Nucleus accumbens (tissue), 56 donors: ENCODE data around the gene SIK3.
"Not testable (repeated sequence)": the region's sequence is repeated elsewhere in the genome, so short reads cannot be mapped to it uniquely, and the experiment has no call there.

Source experiments
- DNase-seq, 56 donors: peaks; one replicate each; lab custom pipeline; 2025; lab: John Stamatoyannopoulos, UW

The SIK3 gene

DNA sequence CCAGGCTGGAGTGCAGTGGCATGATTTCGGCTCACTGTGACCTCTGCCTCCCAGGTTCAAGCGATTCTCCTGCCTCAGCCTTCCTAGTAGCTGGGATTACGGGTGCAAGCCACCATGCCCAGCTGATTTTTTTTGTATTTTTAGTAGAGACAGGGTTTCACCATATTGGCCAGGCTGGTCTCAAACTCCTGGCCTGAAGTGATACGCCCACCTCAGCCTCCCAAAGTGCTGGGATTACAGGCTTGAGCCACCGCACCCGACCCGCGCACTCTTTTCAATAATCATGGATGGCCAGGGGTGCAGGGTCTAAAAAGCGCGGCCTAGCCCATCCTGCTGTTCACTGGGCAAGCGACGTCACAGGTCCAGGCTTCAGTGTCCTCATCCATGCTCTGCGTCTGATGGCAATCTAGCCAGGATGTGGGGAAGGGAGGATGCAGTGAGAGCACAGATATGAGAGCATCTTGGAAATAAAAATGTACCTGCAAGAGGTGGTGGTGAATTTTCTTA lies 263.6 kb downstream of the SIK3 start:
- not testable (repeated sequence) for DNase-seq

DNA sequence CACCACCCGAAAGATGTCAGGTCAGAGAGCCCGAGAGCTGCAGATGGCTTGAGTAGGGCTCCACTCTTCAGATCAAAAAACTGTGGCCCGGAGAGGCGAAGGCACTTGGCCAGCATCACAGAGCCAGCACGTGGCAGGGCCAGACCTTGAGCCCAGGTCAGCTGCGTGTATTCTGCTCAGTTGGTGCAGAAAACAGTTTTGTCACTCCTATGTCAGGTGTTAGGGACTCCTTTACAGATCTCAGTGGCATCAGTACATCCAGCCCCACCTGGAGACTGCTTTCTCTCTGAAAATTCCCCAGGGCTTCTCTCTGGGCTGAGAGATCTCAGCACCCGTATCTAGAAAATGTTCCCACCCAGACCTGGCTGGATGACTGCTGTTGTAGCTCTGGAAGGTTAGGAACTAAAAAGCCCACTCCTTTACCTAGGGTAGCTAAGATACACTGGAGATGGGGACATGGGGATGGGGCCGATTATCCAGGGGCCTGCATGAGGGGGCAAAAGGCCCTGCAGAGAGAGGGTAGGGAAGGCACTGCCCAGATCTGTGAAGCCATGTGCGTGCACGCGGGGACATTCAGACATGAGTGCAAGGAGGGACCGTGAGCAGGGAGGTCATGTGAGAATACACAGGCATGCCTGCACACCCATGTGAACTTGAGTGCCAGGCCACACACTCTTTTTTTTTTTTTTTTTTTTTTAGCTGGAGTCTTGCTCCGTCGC lies 264.3 kb downstream of the SIK3 start:
- DNase-seq, result no peak

DNA sequence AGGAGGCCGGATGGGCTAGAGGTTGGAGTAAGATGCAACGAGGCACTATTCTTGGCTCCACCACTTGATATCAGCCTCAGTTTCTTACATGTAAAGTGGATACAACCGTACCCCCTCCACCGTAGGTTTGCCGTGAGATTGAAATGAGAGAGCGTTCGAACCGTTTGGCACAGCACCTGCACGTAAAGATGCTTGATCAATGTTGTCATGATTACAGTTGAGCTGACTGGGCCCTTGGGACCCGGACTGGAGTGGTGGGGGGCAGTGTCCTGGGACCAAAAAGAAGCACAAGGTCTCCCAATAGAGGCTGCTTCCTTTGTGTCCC lies 264.8 kb downstream of the SIK3 start:
- no peak for DNase-seq

DNA sequence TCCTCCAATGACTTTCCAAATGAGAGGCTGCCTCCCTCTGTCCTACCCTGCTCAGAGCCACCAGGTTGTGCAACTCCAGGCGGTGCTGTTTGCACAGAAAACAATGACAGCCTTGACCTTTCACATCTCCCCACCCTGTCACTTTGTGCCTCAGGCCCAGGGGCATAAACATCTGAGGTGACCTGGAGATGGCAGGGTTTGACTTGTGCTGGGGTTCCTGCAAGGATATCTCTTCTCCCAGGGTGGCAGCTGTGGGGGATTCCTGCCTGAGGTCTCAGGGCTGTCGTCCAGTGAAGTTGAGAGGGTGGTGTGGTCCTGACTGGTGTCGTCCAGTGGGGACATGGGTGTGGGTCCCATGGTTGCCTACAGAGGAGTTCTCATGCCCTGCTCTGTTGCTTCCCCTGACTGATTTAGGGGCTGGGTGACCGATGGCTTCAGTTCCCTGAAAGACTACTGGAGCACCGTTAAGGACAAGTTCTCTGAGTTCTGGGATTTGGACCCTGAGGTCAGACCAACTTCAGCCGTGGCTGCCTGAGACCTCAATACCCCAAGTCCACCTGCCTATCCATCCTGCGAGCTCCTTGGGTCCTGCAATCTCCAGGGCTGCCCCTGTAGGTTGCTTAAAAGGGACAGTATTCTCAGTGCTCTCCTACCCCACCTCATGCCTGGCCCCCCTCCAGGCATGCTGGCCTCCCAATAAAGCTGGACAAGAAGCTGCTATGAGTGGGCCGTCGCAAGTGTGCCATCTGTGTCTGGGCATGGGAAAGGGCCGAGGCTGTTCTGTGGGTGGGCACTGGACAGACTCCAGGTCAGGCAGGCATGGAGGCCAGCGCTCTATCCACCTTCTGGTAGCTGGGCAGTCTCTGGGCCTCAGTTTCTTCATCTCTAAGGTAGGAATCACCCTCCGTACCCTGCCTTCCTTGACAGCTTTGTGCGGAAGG lies 265.6 kb downstream of the SIK3 start:
- no peak for DNase-seq

DNA sequence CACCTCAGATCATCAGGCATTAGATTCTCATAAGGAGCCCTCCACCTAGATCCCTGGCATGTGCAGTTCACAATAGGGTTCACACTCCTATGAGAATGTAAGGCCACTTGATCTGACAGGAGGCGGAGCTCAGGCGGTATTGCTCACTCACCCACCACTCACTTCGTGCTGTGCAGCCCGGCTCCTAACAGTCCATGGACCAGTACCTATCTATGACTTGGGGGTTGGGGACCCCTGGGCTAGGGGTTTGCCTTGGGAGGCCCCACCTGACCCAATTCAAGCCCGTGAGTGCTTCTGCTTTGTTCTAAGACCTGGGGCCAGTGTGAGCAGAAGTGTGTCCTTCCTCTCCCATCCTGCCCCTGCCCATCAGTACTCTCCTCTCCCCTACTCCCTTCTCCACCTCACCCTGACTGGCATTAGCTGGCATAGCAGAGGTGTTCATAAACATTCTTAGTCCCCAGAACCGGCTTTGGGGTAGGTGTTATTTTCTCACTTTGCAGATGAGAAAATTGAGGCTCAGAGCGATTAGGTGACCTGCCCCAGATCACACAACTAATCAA lies 266.4 kb downstream of the SIK3 start:
- no peak for DNase-seq

DNA sequence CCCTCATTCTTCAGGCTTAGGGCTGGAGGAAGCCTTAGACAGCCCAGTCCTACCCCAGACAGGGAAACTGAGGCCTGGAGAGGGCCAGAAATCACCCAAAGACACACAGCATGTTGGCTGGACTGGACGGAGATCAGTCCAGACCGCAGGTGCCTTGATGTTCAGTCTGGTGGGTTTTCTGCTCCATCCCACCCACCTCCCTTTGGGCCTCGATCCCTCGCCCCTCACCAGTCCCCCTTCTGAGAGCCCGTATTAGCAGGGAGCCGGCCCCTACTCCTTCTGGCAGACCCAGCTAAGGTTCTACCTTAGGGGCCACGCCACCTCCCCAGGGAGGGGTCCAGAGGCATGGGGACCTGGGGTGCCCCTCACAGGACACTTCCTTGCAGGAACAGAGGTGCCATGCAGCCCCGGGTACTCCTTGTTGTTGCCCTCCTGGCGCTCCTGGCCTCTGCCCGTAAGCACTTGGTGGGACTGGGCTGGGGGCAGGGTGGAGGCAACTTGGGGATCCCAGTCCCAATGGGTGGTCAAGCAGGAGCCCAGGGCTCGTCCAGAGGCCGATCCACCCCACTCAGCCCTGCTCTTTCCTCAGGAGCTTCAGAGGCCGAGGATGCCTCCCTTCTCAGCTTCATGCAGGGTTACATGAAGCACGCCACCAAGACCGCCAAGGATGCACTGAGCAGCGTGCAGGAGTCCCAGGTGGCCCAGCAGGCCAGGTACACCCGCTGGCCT lies 267.9 kb downstream of the SIK3 start:
- DNase-seq, result no peak

DNA sequence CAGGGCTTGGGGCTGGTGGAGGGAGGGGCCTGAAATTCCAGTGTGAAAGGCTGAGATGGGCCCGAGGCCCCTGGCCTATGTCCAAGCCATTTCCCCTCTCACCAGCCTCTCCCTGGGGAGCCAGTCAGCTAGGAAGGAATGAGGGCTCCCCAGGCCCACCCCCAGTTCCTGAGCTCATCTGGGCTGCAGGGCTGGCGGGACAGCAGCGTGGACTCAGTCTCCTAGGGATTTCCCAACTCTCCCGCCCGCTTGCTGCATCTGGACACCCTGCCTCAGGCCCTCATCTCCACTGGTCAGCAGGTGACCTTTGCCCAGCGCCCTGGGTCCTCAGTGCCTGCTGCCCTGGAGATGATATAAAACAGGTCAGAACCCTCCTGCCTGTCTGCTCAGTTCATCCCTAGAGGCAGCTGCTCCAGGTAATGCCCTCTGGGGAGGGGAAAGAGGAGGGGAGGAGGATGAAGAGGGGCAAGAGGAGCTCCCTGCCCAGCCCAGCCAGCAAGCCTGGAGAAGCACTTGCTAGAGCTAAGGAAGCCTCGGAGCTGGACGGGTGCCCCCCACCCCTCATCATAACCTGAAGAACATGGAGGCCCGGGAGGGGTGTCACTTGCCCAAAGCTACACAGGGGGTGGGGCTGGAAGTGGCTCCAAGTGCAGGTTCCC lies 268.6 kb downstream of the SIK3 start, which contains the start of gene APOC3:
Gene APOC3, plus strand, starts transcription at position 383 of the 659 bp plus-strand sequence. CDS start 676 bp downstream, outside the sequence.
- no peak for DNase-seq

DNA sequence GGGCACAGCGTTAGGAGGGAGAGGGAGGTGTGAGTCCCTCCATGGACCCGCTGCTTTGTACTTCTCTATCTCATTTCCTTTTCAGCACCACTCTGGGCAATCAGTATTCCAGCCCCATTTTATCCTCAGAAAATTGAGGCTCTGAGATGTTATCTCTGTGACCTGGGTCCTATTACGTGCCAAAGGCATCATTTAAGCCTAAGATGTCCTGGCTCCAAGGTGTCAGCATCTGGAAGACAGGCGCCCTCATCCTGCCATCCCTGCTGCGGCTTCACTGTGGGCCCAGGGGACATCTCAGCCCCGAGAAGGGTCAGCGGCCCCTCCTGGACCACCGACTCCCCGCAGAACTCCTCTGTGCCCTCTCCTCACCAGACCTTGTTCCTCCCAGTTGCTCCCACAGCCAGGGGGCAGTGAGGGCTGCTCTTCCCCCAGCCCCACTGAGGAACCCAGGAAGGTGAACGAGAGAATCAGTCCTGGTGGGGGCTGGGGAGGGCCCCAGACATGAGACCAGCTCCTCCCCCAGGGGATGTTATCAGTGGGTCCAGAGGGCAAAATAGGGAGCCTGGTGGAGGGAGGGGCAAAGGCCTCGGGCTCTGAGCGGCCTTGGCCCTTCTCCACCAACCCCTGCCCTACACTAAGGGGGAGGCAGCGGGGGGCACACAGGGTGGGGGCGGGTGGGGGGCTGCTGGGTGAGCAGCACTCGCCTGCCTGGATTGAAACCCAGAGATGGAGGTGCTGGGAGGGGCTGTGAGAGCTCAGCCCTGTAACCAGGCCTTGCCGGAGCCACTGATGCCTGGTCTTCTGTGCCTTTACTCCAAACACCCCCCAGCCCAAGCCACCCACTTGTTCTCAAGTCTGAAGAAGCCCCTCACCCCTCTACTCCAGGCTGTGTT lies 269.4 kb downstream of the SIK3 start:
- DNase-seq, result no peak

DNA sequence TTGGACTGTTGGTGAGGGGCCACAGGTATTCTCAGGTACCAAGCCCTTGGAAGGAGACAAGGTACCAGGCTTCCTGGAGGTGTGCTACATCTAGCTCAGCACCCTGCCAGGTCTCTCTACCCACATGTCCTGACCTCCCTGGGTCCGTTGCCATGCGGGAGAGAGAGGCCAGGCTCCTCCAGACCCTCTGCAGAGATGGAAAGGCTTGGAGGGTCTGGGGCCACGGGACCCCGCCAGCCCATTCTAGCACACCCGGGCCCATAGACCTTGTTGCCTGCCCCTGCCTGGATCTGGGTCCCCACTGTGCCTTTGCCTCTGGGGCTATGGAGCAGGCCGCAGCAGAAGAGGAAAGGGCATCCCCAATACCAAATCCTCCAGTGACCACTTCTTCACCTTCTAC lies 270.8 kb downstream of the SIK3 start:
- DNase-seq, result no peak

DNA sequence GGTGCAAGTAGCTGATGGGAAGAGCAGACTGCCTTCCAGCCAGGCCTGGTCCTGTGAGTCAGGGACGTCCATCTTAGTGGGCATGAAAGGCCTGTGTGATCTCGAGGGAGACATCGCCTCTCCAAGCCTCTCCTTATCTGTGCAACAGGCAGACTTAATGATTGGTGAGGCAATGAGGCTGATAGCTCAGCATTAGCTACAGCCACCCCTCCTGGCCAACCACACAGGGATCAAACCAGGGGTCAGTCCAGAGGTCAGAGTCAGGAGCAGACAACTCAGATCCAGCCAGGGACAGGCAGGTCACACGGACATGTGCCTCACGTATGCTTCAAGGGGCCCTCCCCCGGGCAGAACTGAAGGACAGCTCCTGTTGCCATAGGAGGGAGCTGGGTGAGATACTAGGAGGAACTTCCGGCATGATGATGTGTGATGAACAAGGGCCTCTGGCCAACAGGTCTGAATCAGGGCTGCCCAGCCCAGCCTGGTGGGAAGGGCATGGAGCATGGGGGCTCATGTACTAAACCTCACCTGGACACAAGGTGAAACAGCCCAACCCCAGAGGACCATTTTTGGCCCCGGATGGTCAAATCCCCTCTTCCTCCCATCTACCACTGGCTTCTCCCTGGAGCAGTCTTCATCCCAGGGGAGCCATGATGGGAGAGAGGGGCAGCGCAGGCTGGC lies 271.3 kb downstream of the SIK3 start:
- DNase-seq, result no peak

DNA sequence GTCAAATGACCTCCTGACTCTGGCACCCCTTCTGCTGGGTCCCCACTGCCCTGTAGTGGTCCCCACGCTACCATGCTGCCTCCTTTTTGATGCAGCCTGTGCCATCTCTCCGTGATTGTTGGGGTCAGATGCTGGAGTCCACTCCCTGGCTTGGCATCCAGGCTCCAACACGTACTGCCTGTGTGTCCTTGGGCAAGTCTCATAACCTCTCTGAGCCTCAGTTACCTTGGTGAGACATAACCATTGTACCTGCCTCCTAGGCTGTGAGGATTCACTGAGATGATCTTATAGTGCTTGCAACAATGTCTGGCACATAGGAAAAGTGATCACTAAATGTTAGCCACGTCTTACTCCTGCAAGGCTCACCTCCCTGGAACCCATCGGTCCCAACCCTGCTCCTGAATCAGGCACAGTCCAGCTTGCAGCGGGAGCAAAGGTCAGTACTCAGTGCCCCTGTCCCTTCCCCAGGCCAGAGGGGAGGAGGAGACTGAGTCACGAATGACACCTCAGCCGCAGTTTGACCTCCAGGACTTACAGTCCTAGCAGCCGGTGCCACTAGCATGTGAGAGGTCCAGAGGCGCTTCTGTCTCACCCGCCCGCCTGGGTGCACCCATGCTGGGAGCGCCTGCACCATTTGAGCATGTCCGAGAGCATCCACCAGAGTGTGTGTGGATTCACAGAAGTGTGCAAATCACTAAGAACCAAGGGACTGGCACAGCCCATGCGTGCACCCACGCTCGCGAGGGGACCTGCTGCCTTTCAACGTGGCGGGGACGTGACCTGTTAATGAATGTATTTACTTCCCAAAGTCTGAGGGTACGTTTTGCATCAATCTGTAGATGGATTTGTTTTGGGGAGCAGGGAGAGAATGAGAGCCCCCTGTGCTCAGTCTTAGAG lies 272.1 kb downstream of the SIK3 start:
- DNase-seq, result no peak

DNA sequence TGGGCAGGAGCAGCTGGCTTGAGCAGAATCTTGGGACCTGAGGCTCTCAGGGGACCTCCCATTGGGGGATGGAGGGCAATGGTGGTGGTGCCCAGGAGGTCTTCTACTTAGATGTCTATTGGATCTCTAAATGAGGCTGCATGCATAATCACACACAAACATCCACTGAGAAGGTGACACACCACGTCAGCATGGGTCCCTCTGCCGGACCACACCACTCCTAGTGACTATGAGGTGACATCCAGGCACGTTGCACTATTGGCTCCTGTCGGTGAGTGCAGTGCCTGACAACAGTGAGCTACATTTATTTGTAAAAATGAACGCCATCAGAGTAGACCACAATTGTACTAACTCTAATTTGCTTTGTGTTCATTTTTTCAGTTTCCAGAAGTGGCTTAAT lies 272.8 kb downstream of the SIK3 start:
- no peak for DNase-seq

DNA sequence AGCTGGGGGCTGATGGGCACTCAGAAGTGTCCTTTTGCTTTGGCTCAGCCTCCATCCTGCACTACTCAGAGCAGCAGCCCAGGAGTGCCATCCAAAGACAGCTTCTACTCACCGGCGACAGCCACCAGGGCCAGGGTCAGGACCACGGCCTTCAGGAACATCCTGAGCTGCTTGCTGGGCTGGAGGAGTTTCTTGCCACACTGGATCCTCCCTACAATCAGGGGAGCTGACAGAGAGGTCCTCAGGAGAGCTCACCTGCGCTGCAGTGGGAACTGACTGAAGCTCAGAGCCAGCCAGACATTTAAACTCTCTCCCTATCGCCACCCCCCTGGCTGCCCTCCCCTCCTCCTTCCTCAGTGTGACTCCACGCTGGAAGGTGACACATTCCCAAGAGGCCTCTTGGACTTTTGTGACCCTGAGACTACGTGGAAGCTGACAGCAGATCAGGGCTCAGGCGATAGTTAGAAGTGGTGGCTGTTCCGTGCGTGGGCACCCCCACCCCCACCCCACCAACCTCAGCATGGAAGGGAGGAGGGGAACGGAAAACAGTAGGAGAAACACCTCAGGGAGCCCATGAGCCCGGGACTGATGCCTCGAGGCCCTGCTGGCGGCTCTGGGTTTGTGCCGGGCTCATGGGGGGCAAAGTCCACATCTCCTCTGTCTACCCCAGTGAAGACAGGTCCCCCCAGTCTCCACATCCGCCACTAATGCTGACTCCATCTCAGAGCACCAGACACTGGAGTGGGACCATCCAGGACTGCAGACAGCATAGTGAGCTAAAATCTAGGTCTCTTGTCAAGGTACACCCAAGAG lies 275.0 kb downstream of the SIK3 start, which contains the start of gene APOA4:
Gene APOA4, minus strand, starts transcription at position 274 of the 813 bp plus-strand sequence. Its CDS starts 113 bp downstream, at position 161.
- no peak for DNase-seq

DNA sequence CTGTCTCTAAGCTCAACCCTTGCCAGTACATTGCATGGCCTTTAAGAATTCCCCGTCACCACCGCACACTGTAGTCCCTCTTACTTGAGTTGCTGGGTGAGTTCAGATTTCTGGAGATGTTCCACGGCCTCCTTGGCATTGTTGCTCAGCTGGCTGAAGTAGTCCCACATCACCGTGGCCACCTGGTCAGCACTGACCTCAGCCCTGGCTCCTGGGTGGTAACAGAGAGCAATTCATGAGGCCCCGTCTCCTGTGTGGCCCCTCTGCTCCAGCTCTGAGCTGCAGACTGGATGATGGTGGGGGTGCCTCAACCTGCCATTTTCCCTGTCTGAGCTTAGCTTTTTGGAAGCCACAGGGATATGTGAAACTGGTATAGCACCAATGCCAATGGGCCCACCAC lies 275.7 kb downstream of the SIK3 start:
- no peak for DNase-seq

DNA sequence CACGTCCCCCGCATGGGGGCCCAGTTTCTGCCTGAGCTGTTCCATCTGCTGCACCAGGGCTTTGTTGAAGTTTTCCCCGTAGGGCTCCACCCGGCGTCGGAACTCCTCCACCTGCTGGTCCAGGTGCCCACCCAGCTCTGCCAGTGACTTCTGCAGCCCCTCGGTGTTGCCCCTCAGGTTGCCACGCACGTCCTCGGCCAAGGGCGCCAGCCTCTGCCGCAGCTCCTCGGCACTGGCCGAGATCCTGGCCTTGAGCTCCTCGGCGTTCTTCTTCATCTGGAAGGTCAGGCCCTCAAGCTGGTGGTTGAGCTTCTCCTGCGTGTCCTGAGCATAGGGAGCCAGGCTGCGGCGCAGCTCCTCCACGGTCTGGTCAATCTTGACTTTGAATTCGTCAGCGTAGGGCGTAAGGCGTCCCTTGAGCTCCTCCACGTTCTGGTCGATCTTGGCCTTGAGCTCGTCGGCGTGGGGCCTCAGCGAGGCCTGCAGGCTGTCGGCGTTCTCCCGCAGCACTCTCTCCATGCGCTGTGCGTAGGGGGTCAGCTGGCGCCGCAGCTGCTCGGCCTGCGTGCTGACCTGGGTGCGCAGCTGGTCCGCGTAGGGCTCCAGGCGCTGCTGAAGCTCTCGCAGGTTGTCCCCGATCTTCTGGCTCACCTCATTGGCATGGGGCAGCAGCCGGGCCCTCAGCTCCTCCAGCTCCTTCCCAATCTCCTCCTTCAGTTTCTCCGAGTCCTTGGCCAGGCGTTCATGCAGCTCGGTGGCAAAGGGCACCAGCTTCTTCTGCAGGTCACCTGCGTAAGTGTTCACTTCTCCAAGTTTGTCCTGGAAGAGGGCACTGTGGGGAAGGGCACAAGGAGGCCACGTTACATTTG lies 276.9 kb downstream of the SIK3 start:
- DNase-seq, result no peak
